Transverse colon (tissue), 3 donors: ENCODE data around the gene OR56A4.

ENCODE experiments used
- CTCF ChIP-seq, 5 experiments: fragments of 200-600 bp in 3 of 5; fragments of 450-650 bp in 2 of 5; sonication (generic) in 3 of 5; IDR thresholded peaks; 1 replicate in 2 of 5; 2 replicates in 3 of 5; pipeline ENCODE4 v1.5.1; 2016 to 2017; ENCODE audit warnings: antibody characterized with exemption in 5 of 5, inconsistent platforms in 3 of 5, mild to moderate bottlenecking in 2 of 5, moderate library complexity in 1 of 5
- POLR2A ChIP-seq: fragments of 450-650 bp; IDR thresholded peaks from one replicate; pipeline ENCODE4 v1.6.1; 2016; ENCODE audit warnings: antibody characterized with exemption, mild to moderate bottlenecking, moderate library complexity

- TF ChIP-seq POLR2A (no peak), CTCF (IDR thresholded peaks at IDR 0.05) (no peak)
Measured at GRCh38 chr11:5983443-5983842, 23.3 kb downstream of the OR56A4 start.
